Measurements from ENCODE around the gene DNMT3B. TPM values are rescaled to one million over a fixed set of nuclear protein-coding genes. Genes with fewer than 3 reads are reported as not detected.

The DNMT3B gene
- total and polyA plus RNA-seq, 9 of the 15 experiments (the other 6 are each of a cell fraction or from before 2014, with no cell fraction given), result 9.3 to 74.8 (median 49.1) TPM

GRCh38 chr20:32819992-32820697 is 58.0 kb downstream of the DNMT3B start (continued):
- peak; percentile 88 for TF ChIP-seq ZNF740 (CRISPR knock-in tag; IDR thresholded peaks at IDR 0.05)
- TF ChIP-seq ZNF740 (tag; IDR thresholded peaks at IDR 0.05), result no peak
- TF ChIP-seq GABPB1 (CRISPR knock-in tag; IDR thresholded peaks at IDR 0.05), result peak; percentile 81
- TF ChIP-seq HLTF (IDR thresholded peaks at IDR 0.05), result no peak
- no peak for TF ChIP-seq ZBTB9 (CRISPR knock-in tag; IDR thresholded peaks at IDR 0.05)
- TF ChIP-seq RBBP5 (IDR thresholded peaks at IDR 0.05; ENCODE audit: borderline replicate concordance, insufficient read depth, low read length, poor library complexity, severe bottlenecking), result peak; percentile 50
- no peak for TF ChIP-seq ZBTB43 (CRISPR knock-in tag; IDR thresholded peaks at IDR 0.05)
- 0 out of 4 replicates have a peak, but pooled peaks of 1 of the 2 experiments have one; percentile 9 for TF ChIP-seq FOXK2 (conservative IDR thresholded peaks at IDR 0.05 in 1 of 2, IDR thresholded peaks at IDR 0.05 in 1 of 2; ENCODE audit: low read depth in 2 of 2)
- peak; percentile 33 to 70; a peak in 2 of 4 replicates for TF ChIP-seq MAZ (CRISPR knock-in tag; conservative IDR thresholded peaks at IDR 0.05 in 1 of 2, IDR thresholded peaks at IDR 0.05 in 1 of 2)
- peak; percentile 65 for TF ChIP-seq CCNT2 (IDR thresholded peaks at IDR 0.05; ENCODE audit: borderline replicate concordance, extremely low read depth, insufficient read length, low read depth, low read length)
- no peak for TF ChIP-seq ELK3 (CRISPR knock-in tag; IDR thresholded peaks at IDR 0.05)
- no peak for TF ChIP-seq KHSRP (IDR thresholded peaks at IDR 0.05)
- TF ChIP-seq CTCF (IDR thresholded peaks at IDR 0.05 in 2 of 3, conservative IDR thresholded peaks at IDR 0.05 in 1 of 3; ENCODE audit: insufficient read depth in 2 of 3, low read depth in 1 of 3, low read length in 3 of 3), result 0 out of 6 replicates have a peak, but pooled peaks of 1 of the 3 experiments have one; percentile 2
- peak; percentile 76 for TF ChIP-seq CXXC5 (CRISPR knock-in tag; IDR thresholded peaks at IDR 0.05)
- TF ChIP-seq ZNF280A (IDR thresholded peaks at IDR 0.05; ENCODE audit: low read depth, partially characterized antibody), result no peak
- no peak for TF ChIP-seq MCM7 (IDR thresholded peaks at IDR 0.05)
- no peak for TF ChIP-seq ZNF224 (CRISPR knock-in tag; IDR thresholded peaks at IDR 0.05)
- TF ChIP-seq RNF2 (IDR thresholded peaks at IDR 0.05), result no peak
- peak; percentile 78 for TF ChIP-seq ELF1 (tag; IDR thresholded peaks at IDR 0.05)

Measured in K562 (cell line).